HepG2 (cell line): Measurements from ENCODE around the gene TMEM135. TPM values are rescaled to one million over a fixed set of nuclear protein-coding genes. Genes with fewer than 3 reads are reported as not detected.

Experiments
- ATAC-seq: fragments of 200-7000 bp; cut with Tn5 transposase; 3 replicates; pipeline ENCODE4 v1.9.1; 2020; ENCODE audit warnings: mild to moderate bottlenecking, moderate library complexity
- BruUV-seq: library from RNA; stranded (reverse); fragments of 400-500 nt; replicated peaks from 2 replicates; lab custom pipeline; 2021; lab: Mats Ljungman, UMichigan
- CTCF ChIA-PET: fragments of 300-600 bp; formaldehyde crosslinking; extraction: SDS; loops from one replicate; lab custom pipeline; 2021; ENCODE audit warnings: low total read pairs, inconsistent platforms, low intra/inter-chr PET ratio; lab: Yijun Ruan, JAX
- POLR2A ChIA-PET: fragments of 350-600 bp; sonication (Branson Sonifier 250); formaldehyde crosslinking; loops from one replicate; lab custom pipeline; 2020; ENCODE audit warnings: antibody characterized with exemption, inconsistent platforms; lab: Yijun Ruan, JAX
- DNase-seq: peaks from one replicate; pipeline ENCODE4 v3.0.0-alpha.2; 2015; ENCODE audit warnings: low spot score
- FAIRE-seq: peaks from 3 replicates; lab custom pipeline; 2011; peaks lifted over from hg19 to GRCh38; lab: Jason Lieb, UNC
- H2AFZ ChIP-seq: one replicate; pipeline ENCODE4 v1.6.1; 2011; ENCODE audit warnings: low read length, inconsistent platforms
- H3K27ac ChIP-seq: fragments of 300-600 bp; 3 replicates; pipeline ENCODE4 v1.8.0; 2011; ENCODE audit warnings: mixed run types, mild to moderate bottlenecking, mixed read lengths, low read length, inconsistent platforms; ENCODE audit not compliant: insufficient read depth; ENCODE audit errors: extremely low read length
- H3K27me3 ChIP-seq, 2 experiments: fragments of 200-600 bp in 1 of 2; 2 replicates in 1 of 2; 3 replicates in 1 of 2; pipeline versions ENCODE4 v1.6.0 to v1.8.0; 2011; ENCODE audit warnings: low read length in 2 of 2, mild to moderate bottlenecking in 2 of 2, moderate library complexity in 2 of 2, inconsistent platforms in 1 of 2; ENCODE audit not compliant: insufficient read depth in 2 of 2, control insufficient read depth in 1 of 2
- H3K36me3 ChIP-seq, 2 experiments: fragments of 200-600 bp in 1 of 2; replicated peaks in 1 of 2; 2 replicates in 1 of 2; 3 replicates in 1 of 2; pipeline versions ENCODE4 v1.5.1 to v1.8.0; 2011; ENCODE audit warnings: low read length in 2 of 2, inconsistent platforms in 1 of 2; ENCODE audit not compliant: insufficient read depth in 2 of 2, control insufficient read depth in 1 of 2
- H3K4me1 ChIP-seq: 2 replicates; pipeline ENCODE4 v1.5.1; 2012; ENCODE audit warnings: low read length, inconsistent platforms; ENCODE audit not compliant: insufficient read depth
- H3K4me2 ChIP-seq: 2 replicates; pipeline ENCODE4 v1.6.0; 2011; ENCODE audit warnings: low read depth, low read length, inconsistent platforms
- H3K4me3 ChIP-seq, 3 experiments: fragments of 200-600 bp in 1 of 3; sonication (generic), shearing (Covaris generic) in 1 of 3; replicated peaks in 1 of 3; 2 replicates each; pipeline ENCODE4 v1.5.1; 2011 to 2016; ENCODE audit warnings: low read length in 3 of 3, inconsistent platforms in 2 of 3, low read depth in 2 of 3, mild to moderate bottlenecking in 2 of 3, control low read depth in 1 of 3, mixed read lengths in 1 of 3; ENCODE audit not compliant: insufficient read depth in 1 of 3
- H3K79me2 ChIP-seq: one replicate; pipeline ENCODE4 v1.6.1; 2011; ENCODE audit warnings: low read length, inconsistent platforms; ENCODE audit not compliant: insufficient read depth
- H3K9ac ChIP-seq: 2 replicates; pipeline ENCODE4 v1.6.0; 2011; ENCODE audit warnings: mild to moderate bottlenecking, low read depth, low read length, inconsistent platforms; ENCODE audit not compliant: insufficient read depth
- H3K9me3 ChIP-seq: 2 replicates; pipeline ENCODE4 v1.5.1; 2012; ENCODE audit warnings: mild to moderate bottlenecking, low read length
- H4K20me1 ChIP-seq: 2 replicates; pipeline ENCODE4 v1.6.0; 2011; ENCODE audit warnings: inconsistent platforms, mild to moderate bottlenecking, low read length, moderate library complexity; ENCODE audit not compliant: insufficient read depth
- ARID5B ChIP-seq: IDR thresholded peaks from 2 replicates; pipeline ENCODE4 v1.4.0; 2020; ENCODE audit warnings: mild to moderate bottlenecking, missing genetic modification reagents
- ATF5 ChIP-seq: sonication (generic); formaldehyde crosslinking; IDR thresholded peaks from 2 replicates; pipeline ENCODE4 v1.4.0; 2020; ENCODE audit warnings: mild to moderate bottlenecking, low read depth, missing genetic modification reagents
- EHMT2 ChIP-seq: fragments of 200-600 bp; sonication (generic); IDR thresholded peaks from 2 replicates; pipeline ENCODE4 v1.7.0; 2017; ENCODE audit warnings: antibody characterized with exemption, low read depth, low read length, borderline replicate concordance
- MIER2 ChIP-seq: IDR thresholded peaks from 2 replicates; pipeline ENCODE4 v1.6.1; 2016; ENCODE audit warnings: missing biosample characterization, missing genetic modification reagents
- MTERF4 ChIP-seq: sonication (generic); formaldehyde crosslinking; IDR thresholded peaks from 2 replicates; pipeline ENCODE4 v1.8.0; 2023; ENCODE audit warnings: mild to moderate bottlenecking, missing genetic modification reagents
- RBFOX2 ChIP-seq: fragments of 200-400 bp; formaldehyde crosslinking; IDR thresholded peaks from 2 replicates; pipeline ENCODE4 v1.6.1; 2017; ENCODE audit warnings: low read depth, mild to moderate bottlenecking, low read length
- ZBTB3 ChIP-seq: sonication (generic); formaldehyde crosslinking; IDR thresholded peaks from 2 replicates; pipeline ENCODE4 v1.4.0; 2020; ENCODE audit warnings: low read depth, mild to moderate bottlenecking, moderate library complexity, missing genetic modification reagents, borderline replicate concordance
- ZHX2 ChIP-seq, 2 experiments: sonication (generic) in 1 of 2; formaldehyde crosslinking in 1 of 2; IDR thresholded peaks; 2 replicates each; pipeline versions ENCODE4 v1.6.1 to v1.9.0; 2014 to 2022; ENCODE audit warnings: antibody characterized with exemption in 1 of 2, borderline replicate concordance in 1 of 2, inconsistent platforms in 1 of 2, low read depth in 1 of 2, missing genetic modification reagents in 1 of 2
- ZNF234 ChIP-seq: sonication (generic); formaldehyde crosslinking; conservative IDR thresholded peaks from 2 replicates; pipeline ENCODE4 v1.5.1; 2020; ENCODE audit warnings: mild to moderate bottlenecking, missing genetic modification reagents
- ZNF552 ChIP-seq: sonication (generic); formaldehyde crosslinking; IDR thresholded peaks from 2 replicates; pipeline ENCODE4 v1.9.0; 2022; ENCODE audit warnings: missing genetic modification reagents, mild to moderate bottlenecking, borderline replicate concordance
- ZSCAN22 ChIP-seq: sonication (generic); formaldehyde crosslinking; IDR thresholded peaks from 2 replicates; pipeline ENCODE4 v1.4.0; 2020; ENCODE audit warnings: mild to moderate bottlenecking, missing genetic modification reagents
- WGBS: methylation state at CpG from one replicate; pipeline ENCODE4 v1.1.6; 2017; ENCODE audit warnings: low lambda C conversion rate; 5-methylcytosine and 5-hydroxymethylcytosine counted together
- in situ Hi-C: cut with HindIII; loops from 2 replicates; pipeline ENCODE4 v1.10.0; 2017; ENCODE audit warnings: low pct_unique_long_range_greater_than_20kb; ENCODE audit not compliant: extremely low pct_ligation_motif_present
- intact Hi-C: fragments of 100-400 bp; cut with micrococcal nuclease; formaldehyde crosslinking; loops from one replicate; pipeline ENCODE4 v1.10.0; 2022; ENCODE audit not compliant: unreplicated experiment
- polyA plus RNA-seq, 8 experiments: library from polyadenylated mRNA; depleted of rRNA in 3 of 8; stranded (reverse) in 7 of 8; unstranded in 1 of 8; fragments of >200 nt; fragmentation: Illumina TruSeq in 4 of 8; extraction: Trizol in 4 of 8; gene quantifications; 2 replicates each; pipeline versions ENCODE4 v1.2.1 to v1.2.3, GENCODE V29; 2011 to 2016; ENCODE audit warnings: low read depth in 4 of 8, missing spikeins in 1 of 8, mixed read lengths in 1 of 8; ENCODE audit not compliant: insufficient read depth in 1 of 8
- total RNA-seq, 5 experiments: library from RNA; depleted of rRNA; stranded (reverse); fragments of >200 nt; fragmentation: Illumina TruSeq; extraction: Trizol; gene quantifications; 2 replicates each; pipeline ENCODE4 v1.2.3, GENCODE V29; 2016; ENCODE audit warnings: low read depth in 1 of 5

The TMEM135 gene
- total and polyA plus RNA-seq, 2 of the 13 experiments (the other 11 are each of a cell fraction or from before 2014, with no cell fraction given) = 36.6 to 88.9 TPM

- Histone ChIP-seq H3K27me3 (no peaks in the 10 kb centered on the region), H4K20me1 (no peaks in the 10 kb centered on the region), H3K9ac (no peak overlapping the region), H3K27ac (peak overlapping the region; percentile 70), H3K36me3 (peaks cover 10 to 28% of the 10 kb centered on the region in 2 experiments), H2AFZ (no peak overlapping the region), H3K4me2 (no peak overlapping the region), H3K4me3 (no peak overlapping the region), H3K9me3 (no peaks in the 10 kb centered on the region), H3K4me1 (peaks cover 39% of the 10 kb centered on the region), H3K79me2 (peaks cover 22% of the 10 kb centered on the region)
- WGBS = 58% methylated on average over 3 of the region's 3 CpGs
- ATAC-seq (peak; percentile 97), FAIRE-seq (no peak), DNase-seq (peak; percentile 88)
- BruUV-seq = no TSS peak
- CTCF ChIA-PET = no interaction called here
- POLR2A ChIA-PET = interaction anchor here (2.3 kb wide), 1 partner anchor 39 kb away, joined by 8 read pairs; the partner anchor contains the start of gene TMEM135
- in situ Hi-C loops = loop anchor here (25.0 kb wide), 1 partner anchor 210 kb away; no protein-coding TSS in a partner anchor
- intact Hi-C loops = loop anchor here (5.0 kb wide), 1 partner anchor 40 kb away; the partner anchor contains the start of gene TMEM135
- TF ChIP-seq ZNF552 (CRISPR knock-in tag) = no peak
- no peak for TF ChIP-seq ZBTB3 (CRISPR knock-in tag)
- TF ChIP-seq ZNF234 = no peak
- TF ChIP-seq ZHX2 (IDR thresholded peaks at IDR 0.05; ENCODE audit: low read depth) = no peak
- no peak for TF ChIP-seq ZHX2 (CRISPR knock-in tag; IDR thresholded peaks at IDR 0.05; ENCODE audit: borderline replicate concordance)
- peak; percentile 51; the same call in 1 of the 2 replicates for TF ChIP-seq EHMT2
- peak; percentile 96 for TF ChIP-seq ARID5B (CRISPR knock-in tag)
- TF ChIP-seq MTERF4 (CRISPR knock-in tag) = no peak
- no peak for TF ChIP-seq ZSCAN22 (CRISPR knock-in tag)
- TF ChIP-seq MIER2 (CRISPR knock-in tag) = no peak
- no peak for TF ChIP-seq RBFOX2
- no peak for TF ChIP-seq ATF5 (CRISPR knock-in tag)
Observed at GRCh38 chr11:87076874-87077429, 39.2 kb downstream of the TMEM135 start.
